Ovary (tissue), 3 donors: Measurements from ENCODE around the gene VWA7.
"Not testable (repeated sequence)": the region's sequence is repeated elsewhere in the genome, so short reads cannot be mapped to it uniquely, and the experiment has no call there.

Experiments used
- CTCF ChIP-seq, 3 donors: fragments of 450-650 bp in 2 of 3; fragments of 200-600 bp in 1 of 3; IDR thresholded peaks; one replicate each; pipeline versions ENCODE4 v1.5.1 to v1.8.0; 2016 to 2022; ENCODE audit warnings: antibody characterized with exemption in 3 of 3, mild to moderate bottlenecking in 1 of 3
- EP300 ChIP-seq: sonication (generic); formaldehyde crosslinking; IDR thresholded peaks from one replicate; pipeline ENCODE4 v1.6.1; 2017; ENCODE audit warnings: antibody characterized with exemption
- POLR2A ChIP-seq: fragments of 450-650 bp; IDR thresholded peaks from one replicate; pipeline ENCODE4 v1.6.1; 2017; ENCODE audit warnings: antibody characterized with exemption, mild to moderate bottlenecking, moderate library complexity
- donor health status: DM: no; HTN: no; CAD: no.

- TF ChIP-seq CTCF (IDR thresholded peaks at IDR 0.05); POLR2A; EP300: not testable (repeated sequence)
Observed at GRCh38 chr6:31817133-31817928, 40.2 kb upstream of the VWA7 start.
